ENCODE data around the gene ENAH.
A peak's percentile ranks its signal among the peaks of the same experiment; 100 is the strongest.
"Not testable (repeated sequence)": the region's sequence is repeated elsewhere in the genome, so short reads cannot be mapped to it uniquely, and the experiment has no call there.

The ENAH gene

DNA sequence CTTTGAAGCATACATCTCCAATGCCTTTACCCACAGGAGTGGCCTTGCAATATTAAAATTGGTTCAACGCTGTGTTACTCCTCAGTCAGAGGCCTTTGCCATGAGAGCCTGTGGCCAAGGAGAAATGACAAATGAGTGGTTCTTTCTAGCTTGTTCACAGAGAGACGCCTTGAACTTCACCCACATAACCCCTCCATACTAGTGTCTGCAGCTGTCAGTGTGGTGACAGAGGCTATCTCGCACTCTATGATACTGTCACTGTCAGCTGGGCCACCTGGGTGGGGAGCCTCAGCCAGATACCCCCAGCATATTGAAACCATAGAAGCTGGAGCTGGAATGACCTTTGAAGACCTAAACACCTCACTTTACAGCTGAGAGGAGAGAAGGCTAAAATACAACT is 167.7 kb downstream of the ENAH start:
- DNase-seq, result no peak

DNA sequence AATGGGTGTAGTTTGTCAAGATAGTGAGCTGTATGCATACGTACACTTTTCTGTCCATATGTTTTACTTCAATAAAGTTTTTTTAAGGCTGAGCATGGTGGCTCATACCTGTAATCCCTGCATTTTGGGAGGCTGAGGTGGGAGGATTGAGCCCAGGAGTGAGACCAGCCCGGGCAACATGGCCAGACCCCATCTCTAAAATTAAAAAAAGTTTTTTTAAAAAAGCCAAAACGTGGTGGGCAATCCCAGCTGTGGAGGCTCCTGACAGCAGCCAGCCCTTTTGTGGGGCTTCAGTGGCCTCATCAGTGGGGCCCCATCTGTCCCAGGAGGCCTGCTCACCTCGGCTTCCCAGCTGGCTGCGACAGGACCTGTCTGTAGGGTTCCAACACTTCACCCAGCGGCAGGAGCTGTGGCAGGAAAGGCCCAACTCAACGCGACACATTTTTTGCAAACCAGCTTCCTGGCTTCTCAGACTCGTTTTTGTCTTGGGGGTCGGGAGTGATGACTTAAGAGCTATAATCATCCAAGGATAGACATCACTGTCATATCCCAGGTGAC is 168.2 kb downstream of the ENAH start:
- no peak for DNase-seq

DNA sequence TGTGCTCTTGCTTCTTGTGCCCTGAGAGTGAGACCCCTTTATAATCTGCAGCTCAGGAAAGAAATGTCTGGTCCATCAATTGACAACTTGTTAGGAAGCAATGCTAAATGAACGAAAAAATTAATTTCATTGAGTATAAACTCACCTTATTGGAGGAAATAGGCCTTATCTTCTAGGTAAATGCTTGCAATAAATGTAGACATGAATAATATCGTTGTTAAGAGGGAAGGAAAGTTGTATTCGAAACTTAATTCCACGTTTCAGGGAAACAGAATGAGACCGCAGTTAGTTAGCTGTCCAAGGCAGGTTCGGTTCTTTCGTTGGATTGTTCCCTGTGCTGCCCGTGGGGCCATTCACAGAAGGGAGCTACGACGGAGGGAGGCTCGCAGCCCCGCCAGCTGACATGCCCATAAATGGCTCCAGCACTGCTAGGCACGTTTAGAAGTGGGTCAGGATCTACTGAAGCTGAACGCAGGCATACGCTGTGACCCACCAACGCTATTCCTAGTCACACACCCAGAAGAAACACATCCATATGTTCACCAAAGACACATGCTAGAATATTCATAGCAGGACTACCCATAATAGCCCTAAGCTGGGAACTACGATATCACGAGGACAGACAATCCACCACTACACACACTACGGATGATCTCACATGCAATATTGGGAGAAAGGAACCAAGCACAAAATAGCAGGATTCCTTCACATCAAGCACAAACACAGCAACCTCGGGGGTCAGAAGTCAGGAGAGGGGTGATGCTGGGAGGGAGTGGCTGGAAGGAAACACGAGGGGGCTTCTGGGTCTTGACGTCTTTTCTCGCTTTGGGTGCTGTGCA is 168.9 kb downstream of the ENAH start:
- DNase-seq, result no peak

DNA sequence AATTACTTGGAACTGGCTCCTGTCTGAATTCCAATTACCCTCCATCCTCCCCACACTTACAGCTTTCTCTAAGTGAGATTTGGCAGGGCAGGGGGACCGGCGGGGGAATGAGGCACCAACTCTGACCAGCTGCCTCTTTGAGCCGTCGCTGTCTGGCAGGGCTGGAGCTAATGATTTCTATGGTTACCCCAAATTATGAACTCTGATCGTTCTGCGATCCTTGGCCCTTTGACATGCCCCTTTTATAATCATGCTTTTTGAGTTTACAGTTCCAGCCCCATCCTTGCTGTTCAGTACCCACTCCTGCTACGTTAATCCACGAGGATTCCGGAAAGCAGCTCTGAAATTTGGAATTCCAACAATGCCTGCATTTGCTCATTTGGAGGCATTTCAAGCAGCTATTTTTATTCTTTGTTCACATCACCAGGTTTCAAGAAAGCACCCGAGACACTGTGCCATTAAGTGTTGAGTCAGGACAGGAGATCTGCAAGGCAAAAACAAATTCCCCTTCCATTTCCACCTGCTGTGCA is 170.4 kb downstream of the ENAH start:
- DNase-seq, result no peak

DNA sequence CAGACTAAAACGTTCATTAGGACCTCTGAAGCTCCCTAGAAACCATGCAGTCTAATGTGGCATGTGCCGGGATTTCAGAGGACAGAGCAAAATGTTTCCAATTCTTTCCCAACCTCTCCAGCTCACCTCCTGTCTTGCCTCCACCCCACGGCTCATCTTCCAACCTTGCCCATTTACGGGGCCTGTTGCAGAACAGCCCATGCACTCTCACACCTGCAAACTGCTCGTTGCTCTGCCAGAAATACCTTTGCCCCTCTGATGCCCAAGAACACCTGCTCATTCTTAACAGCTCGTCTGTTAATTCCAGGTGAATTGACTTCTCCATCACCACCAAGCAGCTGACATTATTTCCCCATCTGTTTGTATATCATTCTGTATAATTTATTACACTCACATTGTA is 171.2 kb downstream of the ENAH start:
- peak; percentile 21 for DNase-seq

DNA sequence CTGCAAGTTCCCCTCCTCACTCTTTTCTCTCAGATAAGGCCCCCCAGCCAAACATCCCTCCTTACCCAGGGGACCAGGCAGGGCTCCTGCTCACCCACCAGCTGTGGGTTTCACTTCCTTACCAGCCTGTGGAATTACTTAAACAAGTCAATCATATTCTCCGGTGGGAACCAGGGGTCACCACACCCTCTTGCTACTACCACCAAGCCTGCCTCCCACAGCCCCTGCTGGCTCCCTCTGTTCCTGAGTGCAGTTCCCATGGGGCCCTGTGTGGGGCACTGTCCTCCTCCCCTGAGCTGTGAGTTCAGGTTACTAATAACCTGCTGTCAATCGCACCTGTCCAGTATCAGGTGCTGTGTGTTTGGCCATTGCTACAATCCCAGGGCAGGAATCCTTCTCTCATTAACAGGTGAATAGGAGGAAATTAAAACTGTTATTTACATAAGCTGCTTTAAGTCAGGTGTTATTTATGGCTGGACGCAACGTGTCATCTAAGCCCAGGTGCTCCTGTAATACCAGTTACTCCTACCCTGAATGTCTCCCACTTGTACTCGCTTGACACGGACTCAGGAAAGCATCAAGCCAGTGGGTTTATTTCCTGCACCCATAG is 172.0 kb downstream of the ENAH start:
- peak; percentile 47 for DNase-seq

DNA sequence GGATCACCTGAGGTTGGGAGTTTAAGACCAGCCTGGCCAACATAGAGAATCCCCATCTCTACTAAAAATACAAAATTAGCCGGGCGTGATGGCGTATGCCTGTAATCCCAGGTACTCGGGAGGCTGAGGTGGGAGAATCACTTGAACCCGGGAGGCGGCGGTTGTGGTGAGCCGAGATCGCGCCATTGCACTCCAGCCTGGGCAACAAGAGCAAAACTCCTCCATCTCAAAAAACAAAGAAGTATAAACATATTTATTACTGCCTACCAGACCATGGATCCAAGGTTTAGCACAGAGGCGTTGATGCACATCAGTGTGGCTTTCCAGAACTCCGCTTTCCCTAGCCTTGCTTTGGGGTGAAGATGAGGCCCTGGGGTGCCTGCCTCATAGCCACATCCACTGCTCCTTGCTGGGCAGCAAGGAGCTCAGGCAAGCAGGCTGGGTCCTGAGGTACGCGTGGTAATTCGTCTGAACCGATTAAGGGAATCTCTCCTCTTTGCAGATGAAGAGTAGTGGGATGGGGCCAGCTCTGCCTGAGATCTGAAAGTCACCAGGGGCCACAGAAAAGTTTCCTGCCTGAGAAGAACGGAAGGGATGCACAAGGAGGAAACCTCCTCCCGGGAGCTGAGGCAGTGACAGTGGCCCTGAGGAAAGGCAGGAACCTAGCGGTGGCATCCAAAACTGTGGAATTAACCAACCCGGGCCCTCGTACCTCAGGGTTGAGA is 172.8 kb downstream of the ENAH start:
- DNase-seq, result no peak

DNA sequence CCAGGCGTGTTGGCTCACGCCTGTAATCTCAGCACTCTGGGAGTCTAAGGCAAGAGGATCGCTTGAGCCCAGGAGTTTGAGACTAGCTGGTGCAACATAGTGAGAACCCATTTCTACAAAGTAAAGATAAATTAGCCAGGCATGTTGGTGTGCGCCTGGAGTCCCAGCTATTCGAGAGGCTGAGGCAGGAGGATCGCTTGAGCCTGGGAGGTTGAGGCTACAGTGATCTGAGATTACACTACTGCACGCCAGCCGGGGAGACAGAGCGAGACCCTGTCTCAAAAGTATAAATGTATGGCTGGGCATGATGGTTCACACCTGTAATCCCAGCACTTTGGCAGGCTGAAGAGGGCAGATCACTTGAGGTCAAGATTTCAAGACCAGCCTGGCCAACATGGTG is 173.6 kb downstream of the ENAH start:
- no peak for DNase-seq

DNA sequence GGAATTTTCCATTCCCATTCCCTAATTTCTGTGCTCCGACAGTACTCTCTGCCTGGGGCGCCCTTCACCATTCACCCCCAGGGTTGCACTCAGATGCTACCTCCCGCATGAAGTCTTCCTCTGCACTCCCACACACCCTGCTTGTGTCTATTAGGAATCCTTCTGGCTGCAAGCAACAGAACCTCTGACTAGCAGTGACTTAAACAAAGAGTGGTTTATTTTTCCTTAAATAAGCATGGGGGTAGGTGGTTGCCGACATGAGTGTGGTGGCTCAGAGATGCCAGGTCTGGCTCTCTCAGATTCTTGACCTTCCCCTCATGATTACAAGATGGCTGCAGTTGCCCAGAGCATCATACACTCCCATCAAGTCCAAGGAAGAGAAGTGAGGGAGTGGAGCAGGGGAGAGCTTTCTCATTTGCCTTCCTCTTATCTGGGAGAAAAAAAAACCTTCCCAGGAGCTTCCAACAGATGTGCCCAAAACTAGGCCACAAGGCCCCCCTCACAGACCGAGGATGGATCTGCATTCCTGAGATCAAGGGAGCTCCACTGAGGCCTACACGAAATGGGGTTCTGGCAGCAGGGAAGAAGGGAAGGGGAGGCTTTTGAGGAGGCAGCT is 175.5 kb downstream of the ENAH start:
- no peak for DNase-seq

DNA sequence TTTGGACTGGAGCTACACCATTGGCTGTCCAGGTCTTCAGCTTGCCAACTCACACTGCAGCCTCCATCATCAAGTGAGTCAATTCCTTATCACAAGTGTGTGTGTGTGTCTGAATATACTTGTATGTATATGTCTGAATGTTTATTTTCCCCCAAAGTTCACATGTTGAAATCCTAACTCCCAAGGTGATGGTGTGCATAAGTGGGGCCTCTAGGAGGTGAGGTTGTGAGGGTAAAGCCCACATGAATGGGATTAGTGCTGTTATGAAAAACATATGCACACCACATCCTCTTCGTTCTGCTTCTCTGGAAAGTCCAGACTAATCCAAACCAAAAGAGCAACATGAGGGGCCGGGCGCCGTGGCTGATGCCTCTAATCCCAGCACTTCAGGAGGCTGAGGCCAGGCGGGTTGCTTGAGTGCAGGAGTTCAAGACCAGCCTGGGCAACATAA is 176.4 kb downstream of the ENAH start:
- no peak for DNase-seq

DNA sequence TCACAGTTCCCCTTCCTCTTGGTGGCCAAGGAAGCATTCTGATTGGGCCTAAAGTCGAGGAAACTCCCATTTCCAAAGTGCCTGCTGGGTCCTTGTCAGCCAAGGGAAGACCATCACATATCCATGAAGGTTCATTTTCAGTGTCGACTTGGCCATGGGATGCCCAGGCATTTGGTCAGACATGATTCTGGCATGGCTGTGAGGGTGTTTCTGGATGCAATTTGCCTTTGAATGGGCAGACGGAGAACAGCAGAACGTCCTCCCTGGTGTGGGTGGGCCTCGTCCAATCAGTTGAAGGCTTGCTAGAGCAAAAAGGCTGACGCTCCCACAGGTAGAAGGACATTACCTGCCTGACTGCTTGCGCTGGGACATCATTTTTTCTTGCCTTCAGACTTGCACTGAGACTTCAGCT is 176.8 kb downstream of the ENAH start:
- DNase-seq, result no peak

DNA sequence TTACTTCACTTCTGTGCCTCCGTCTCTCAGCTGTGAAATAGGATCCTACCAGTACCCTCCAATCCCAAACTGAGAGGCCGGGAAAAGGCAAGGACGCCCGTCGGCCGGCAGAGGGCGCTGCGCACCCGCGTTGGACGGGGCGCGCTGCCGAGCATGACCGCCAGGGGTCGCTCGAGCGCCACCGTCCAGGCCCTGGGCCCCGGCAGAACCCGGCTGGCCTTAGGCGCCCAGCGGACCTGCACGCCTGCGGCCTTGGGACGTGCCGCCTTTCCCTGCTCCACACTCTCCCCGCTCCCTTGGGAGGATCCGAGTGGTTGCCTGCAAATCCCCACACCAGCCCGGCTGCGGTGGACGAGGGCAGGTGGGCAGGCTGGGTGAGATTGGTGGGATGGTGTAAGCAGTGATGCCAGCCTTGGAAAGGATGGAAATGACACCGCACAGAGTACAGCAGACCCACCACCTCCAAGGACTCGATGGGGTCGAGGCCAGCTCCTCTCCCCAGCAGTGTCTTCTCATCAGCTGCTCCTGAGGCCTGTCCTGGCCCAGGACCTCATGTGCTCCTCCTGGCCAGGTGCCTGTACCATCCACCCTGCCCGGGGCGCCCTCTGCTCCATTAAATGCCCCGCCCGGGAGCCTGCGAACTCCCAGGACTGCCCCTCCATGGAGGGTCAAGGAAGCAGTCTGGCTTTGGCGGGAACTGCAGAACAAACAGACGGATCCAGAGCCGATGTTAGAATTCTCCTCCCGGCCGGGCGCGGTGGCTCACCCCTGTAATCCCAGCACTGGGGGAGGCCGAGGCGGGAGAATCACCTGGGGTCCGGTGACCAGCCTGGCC is 177.7 kb downstream of the ENAH start:
- DNase-seq, result peak; percentile 76

DNA sequence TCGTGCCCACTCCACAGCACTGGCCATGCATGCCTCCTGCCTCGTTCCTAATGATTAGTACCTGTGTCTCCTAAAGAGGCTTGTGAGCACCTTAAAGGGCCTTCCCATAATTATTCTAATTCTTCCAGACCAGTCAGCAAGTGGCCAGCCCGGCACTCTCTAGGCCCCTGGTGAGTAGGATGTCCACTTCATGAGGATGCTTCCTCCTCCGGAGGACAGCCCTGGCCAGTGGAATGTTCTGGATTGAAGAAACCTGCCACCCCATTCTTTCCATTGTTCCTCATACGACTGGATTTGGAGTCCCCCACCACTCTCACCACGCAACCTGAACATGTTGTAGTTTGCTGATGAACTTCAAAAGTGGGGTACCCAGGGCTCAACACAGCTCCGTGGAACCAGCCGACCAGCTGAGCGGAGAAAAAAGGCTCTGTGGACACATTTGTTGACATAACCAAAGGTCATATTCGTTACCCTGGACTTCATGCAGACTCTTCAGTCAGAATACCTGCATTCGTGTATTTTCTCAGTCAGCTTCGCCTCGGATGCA is 178.4 kb downstream of the ENAH start:
- no peak for DNase-seq

DNA sequence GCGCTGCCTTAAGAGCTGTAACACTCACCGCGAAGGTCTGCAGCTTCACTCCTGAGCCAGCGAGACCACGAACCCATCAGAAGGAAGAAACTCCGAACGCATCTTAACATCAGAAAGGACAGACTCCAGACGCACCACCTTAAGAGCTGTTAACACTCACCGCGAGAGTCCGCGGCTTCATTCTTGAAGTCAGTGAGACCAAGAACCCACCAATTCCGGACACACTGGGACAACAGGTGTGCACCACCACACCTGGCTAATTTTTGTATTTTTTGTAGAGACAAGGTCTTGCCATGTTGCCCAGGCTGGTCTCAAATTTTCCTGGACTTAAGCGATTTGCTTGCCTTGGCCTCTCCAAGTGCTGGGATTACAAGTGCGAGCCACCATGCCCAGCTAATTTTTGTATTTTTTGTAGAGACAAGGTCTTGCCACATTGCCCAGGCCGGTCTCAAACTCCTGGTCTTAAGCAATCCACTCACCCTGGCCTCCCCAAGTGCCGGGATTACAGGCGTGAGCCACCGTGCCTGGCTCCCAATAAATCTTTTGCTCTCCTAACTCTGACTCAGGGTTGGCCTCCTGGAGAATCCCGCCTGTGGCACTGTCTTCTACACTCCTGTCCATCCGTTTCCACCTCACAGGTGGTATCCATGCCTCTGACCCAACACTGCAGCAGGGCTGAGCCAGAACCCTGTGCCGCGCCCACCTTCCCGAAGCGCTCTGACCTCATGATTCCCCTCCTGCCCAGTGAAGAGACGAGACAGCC is 179.1 kb downstream of the ENAH start:
- not testable (repeated sequence) for DNase-seq

DNA sequence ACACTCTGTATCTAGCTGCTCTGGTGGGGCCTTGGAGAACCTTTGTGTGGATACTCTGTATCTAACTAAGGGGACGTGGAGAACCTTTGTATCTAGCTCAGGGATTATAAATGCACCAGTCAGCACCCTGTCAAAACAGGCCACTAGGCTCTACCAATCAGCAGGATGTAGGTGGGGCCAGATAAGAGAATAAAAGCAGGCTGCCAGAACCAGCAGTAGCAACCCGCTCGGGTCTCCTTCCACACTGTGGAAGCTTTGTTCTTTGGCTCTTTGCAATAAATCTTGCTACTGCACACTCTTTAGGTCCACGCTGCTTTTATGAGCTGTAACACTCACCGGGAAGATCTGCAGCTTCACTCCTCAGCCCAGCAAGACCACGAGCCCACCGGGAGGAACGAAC is 179.7 kb downstream of the ENAH start:
- not testable (repeated sequence) for DNase-seq

DNA sequence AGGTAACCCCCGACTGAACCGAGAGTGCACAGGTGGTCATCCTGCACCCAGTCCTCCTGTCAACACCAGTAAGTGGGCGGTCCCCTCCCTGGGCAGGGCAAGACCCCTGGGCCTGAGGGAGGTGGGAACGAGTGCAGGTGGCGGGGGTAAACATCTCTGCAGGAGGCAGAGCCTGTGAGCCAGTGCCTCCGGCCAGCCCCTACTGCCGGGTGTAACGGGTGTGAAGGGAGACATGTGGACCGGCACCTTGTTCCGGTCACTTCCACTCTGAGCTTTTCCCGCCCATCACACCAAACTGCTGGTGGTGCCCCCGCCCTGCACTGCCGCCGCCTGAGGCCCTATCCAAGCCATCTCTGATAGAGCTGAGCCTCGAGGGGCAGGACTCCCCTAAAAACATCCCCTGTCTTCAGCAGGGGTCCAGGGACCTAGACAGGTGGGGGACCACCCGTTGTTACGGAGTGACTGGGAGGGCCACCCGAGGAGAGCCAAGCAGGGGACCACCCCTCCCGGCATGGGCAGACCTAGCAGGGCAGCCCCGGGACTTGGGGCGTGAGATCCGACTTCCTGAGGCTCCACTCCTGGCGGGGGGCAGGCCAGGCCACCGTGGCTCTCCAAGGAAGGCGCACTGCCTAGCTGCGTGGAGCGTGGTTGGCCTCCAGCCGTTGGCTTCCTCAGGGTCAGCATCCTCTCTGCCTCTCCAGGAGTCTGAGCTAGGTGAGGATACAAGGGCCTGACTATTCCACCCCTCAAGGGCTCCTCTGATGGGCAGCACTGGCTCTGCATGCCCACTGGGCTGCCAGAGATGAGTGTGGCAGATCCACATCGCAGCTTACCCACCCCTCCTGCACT is 181.2 kb downstream of the ENAH start:
- DNase-seq, result no peak

DNA sequence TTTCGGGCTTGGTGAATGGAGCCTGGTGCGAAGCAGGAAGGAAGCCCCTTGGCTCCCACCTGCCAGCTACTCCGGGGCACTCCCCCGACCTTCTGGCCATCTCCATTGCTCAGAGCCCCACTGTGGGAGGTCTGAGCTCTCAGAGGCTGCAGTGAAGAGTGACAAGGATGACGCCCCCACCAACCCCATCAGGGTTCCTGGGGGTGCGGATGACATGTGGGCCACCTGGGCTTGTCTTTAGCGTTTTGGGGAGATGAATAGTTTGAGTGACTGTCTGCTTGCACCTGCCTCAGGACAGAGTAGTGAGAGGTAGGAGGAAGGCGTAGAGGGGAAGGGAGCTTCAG is 181.8 kb downstream of the ENAH start:
- no peak for DNase-seq

DNA sequence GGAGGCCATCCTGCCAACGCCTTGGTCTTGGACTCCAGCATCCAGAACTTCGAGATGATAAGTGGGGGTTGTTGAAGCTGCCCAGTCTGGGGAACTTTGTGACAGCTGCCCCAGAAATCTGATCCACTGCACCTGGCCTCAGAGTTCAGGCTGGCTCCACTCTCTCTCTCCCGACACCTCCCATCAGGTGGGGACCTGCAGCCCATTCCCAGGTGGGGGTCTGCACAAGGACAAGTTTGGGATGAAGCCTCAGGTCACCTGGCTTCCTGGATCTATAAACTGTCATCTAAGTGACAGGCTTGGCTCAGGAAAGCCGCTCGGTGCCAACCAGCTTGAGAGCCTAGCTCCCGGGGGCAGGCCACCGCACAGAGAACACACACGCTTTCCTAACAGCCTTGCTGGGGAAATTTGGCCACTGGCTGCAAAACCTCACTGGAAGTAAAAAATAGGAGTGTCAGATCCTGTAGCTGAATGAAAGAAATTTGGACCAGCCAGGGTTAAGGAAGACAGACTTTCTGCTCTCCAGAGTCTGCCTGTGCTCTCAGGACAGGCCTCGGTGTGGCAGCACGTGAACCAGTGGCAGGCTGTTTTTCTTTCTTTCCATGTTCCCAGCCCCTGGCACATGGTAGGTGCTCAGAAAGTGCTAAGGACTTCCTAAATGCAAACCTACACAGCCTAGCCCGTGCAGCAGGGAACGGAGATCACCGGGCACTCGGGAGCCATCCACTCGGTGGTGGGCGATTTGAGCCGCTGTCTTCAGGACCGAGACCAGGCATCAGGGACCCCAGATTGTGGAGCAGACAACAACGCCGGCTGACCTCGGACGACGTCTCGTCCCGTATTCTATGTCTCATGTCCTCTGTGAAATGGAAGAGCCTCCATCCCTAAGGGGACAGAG is 182.5 kb downstream of the ENAH start:
- no peak for DNase-seq

DNA sequence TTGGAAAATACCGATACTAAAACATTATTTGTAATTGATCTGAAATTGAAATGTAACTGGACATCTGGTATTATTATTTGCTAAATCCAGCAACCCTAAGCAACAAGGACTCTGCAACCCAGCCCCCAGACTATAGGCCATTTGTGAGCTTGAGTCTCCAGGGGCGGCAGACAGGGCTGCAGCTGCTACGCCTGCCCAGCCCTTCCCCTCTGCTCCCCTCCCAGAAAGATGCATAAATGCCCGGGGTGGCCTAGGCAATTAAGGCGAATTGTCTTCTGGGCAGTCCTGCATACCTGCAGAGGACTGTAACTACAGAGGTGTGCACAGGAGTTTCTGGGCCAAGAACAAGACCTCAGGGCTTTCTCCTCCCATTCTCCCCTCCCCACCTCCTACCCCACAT is 183.9 kb downstream of the ENAH start:
- no peak for DNase-seq
